Measurements from ENCODE around the gene ST8SIA6. TPM values are rescaled to one million over a fixed set of nuclear protein-coding genes. Genes with fewer than 3 reads are reported as not detected.

Gene ST8SIA6
- total RNA-seq, 2 experiments from 2014 or later: not detected

DNA sequence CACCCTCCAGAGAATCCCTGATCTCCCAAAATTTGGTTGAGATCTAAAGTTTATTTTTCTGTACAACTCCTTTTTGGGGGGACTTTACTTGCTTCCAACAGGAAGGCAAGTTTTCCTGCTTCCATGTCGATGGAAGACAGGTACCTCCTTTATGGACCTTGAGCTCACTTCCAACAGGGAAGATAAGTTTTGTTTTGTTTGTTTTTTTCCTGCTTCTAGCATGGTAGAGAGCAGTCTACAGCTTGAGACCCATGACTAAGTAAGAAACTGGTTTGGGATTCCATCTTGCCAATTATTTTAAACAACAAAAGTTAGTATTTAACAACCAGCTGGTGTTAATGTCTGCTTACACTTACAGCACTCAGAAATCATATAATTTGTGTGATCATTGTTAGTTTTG is 74.4 kb downstream of the ST8SIA6 start:
- Histone ChIP-seq H3K4me2 (ENCODE audit: low read length) (no peak overlapping the region), H3K79me2 (ENCODE audit: insufficient read depth, low read depth, low read length) (no peaks in the 10 kb centered on the region), H3K27ac (ENCODE audit: low read depth, low read length, poor library complexity, severe bottlenecking) (no peak overlapping the region), H3K9me3 (ENCODE audit: low read length) (no peaks in the 10 kb centered on the region), H3K4me1 (ENCODE audit: insufficient read depth, low read length, poor library complexity, severe bottlenecking) (no peaks in the 10 kb centered on the region), H4K20me1 (ENCODE audit: insufficient read depth, low read length) (no peaks in the 10 kb centered on the region), H3K9me2 (ENCODE audit: insufficient read depth, low read length) (no peaks in the 10 kb centered on the region), H3K4me3 (ENCODE audit: low read depth, low read length, poor library complexity, severe bottlenecking) (no peak overlapping the region), H2AFZ (ENCODE audit: low read length) (no peak overlapping the region), H3K36me3 (ENCODE audit: insufficient read depth, low read length) (no peaks in the 10 kb centered on the region)
- DNase-seq (ENCODE audit: low spot score): no peak
- no peak for TF ChIP-seq EZH2phosphoT487 (IDR thresholded peaks at IDR 0.05; ENCODE audit: borderline replicate concordance, low read depth, low read length)
- TF ChIP-seq, protein P1, sequence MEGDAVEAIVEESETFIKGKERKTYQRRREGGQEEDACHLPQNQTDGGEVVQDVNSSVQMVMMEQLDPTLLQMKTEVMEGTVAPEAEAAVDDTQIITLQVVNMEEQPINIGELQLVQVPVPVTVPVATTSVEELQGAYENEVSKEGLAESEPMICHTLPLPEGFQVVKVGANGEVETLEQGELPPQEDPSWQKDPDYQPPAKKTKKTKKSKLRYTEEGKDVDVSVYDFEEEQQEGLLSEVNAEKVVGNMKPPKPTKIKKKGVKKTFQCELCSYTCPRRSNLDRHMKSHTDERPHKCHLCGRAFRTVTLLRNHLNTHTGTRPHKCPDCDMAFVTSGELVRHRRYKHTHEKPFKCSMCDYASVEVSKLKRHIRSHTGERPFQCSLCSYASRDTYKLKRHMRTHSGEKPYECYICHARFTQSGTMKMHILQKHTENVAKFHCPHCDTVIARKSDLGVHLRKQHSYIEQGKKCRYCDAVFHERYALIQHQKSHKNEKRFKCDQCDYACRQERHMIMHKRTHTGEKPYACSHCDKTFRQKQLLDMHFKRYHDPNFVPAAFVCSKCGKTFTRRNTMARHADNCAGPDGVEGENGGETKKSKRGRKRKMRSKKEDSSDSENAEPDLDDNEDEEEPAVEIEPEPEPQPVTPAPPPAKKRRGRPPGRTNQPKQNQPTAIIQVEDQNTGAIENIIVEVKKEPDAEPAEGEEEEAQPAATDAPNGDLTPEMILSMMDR (conservative IDR thresholded peaks at IDR 0.05; ENCODE audit: low read length): no peak
- intact Hi-C loops (cut with micrococcal nuclease; ENCODE audit: unreplicated experiment): no loop called here
- POLR2A ChIA-PET: interaction anchor here (0.7 to 1.0 kb wide), 2 partner anchors 12 to 78 kb away, joined by 3 read pairs; no protein-coding TSS in a partner anchor
- no TSS peak for BruUV-seq (replicated peaks)
- CTCF ChIA-PET (ENCODE audit: unreplicated experiment): no interaction called here

DNA sequence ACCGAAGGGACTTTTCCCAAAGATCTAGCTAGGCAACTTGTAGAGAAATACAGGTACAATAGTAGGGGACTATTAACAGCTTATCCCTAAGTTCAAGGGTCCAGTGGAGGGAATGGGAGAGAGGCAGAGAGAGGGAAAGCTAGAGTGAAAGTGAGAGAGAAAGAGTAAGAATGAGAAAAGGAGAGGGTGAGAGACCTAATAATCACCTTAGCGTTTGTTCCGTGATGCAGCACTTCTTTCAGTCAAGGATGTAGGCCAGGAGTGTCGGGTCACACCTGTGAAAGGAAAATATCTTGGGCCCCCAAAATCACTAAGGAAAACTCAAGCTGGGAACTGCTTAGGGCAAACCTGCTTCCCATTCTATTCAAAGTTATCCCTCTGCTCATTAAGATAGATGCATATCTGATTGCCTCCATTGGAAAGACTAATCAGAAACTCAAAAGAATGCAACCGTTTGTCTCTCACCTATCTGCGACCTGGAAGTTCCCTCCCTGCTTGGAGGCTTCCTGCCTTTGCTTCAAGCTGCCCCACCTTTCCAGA is 75.2 kb downstream of the ST8SIA6 start:
- TF ChIP-seq, protein P1 (conservative IDR thresholded peaks at IDR 0.05; ENCODE audit: low read length): no peak
- no peak for TF ChIP-seq EZH2phosphoT487 (IDR thresholded peaks at IDR 0.05; ENCODE audit: borderline replicate concordance, low read depth, low read length)
- Histone ChIP-seq H3K36me3 (ENCODE audit: insufficient read depth, low read length) (no peaks in the 10 kb centered on the region), H2AFZ (ENCODE audit: low read length) (no peak overlapping the region), H3K79me2 (ENCODE audit: insufficient read depth, low read depth, low read length) (no peaks in the 10 kb centered on the region), H3K9me3 (ENCODE audit: low read length) (no peaks in the 10 kb centered on the region), H3K9me2 (ENCODE audit: insufficient read depth, low read length) (no peaks in the 10 kb centered on the region), H3K4me1 (ENCODE audit: insufficient read depth, low read length, poor library complexity, severe bottlenecking) (no peaks in the 10 kb centered on the region), H3K27ac (ENCODE audit: low read depth, low read length, poor library complexity, severe bottlenecking) (no peak overlapping the region), H3K4me2 (ENCODE audit: low read length) (no peak overlapping the region), H4K20me1 (ENCODE audit: insufficient read depth, low read length) (no peaks in the 10 kb centered on the region), H3K4me3 (ENCODE audit: low read depth, low read length, poor library complexity, severe bottlenecking) (no peak overlapping the region)
- intact Hi-C loops (cut with micrococcal nuclease; ENCODE audit: unreplicated experiment): no loop called here
- CTCF ChIA-PET (ENCODE audit: unreplicated experiment): no interaction called here
- DNase-seq (ENCODE audit: low spot score): no peak
- POLR2A ChIA-PET: interaction anchor here (0.7 kb wide), 1 partner anchor 79 kb away, joined by 3 read pairs; no protein-coding TSS in a partner anchor
- BruUV-seq (replicated peaks): no TSS peak

DNA sequence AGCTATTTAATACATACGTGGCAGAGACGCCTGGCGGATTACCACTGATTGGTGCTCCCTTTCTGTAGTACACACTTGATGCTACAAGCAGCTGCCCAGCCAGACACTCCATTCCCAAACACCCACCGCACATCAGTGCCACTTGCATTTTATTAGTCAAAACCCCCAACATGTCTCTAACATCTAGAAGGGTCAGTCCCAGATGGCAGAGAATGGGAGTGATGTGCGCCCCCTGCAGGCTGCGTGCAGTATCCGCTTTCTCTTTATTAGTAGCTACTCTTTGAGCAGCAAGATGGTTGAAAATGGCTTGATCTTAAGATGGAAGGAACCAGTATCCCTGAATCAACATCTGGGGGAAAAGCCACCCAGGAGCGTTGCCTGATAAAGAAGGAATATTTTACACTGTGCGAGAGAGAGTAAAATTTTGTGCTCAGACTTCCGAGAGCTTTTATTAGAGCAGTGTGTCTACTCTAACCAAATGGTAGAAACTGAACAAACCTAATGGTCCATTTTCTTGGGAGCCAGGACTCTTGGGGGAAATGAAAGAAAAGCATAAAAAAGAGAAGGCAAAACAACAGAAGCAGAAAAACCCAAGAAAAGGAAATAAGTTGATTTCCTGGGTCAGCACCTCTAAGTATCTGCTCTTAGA is 78.3 kb downstream of the ST8SIA6 start:
- no peaks in the 10 kb centered on the region for H3K36me3 ChIP-seq (ENCODE audit: insufficient read depth, low read length)
- no peak overlapping the region for H3K4me3 ChIP-seq (ENCODE audit: low read depth, low read length, poor library complexity, severe bottlenecking)
- DNase-seq (ENCODE audit: low spot score): peak; percentile 22
- ChIA-PET CTCF (ENCODE audit: unreplicated experiment) (no interaction called here), POLR2A (no interaction called here)
- no peaks in the 10 kb centered on the region for H3K9me3 ChIP-seq (ENCODE audit: low read length)
- H3K4me2 ChIP-seq (ENCODE audit: low read length): no peak overlapping the region
- TF ChIP-seq EZH2phosphoT487 (IDR thresholded peaks at IDR 0.05; ENCODE audit: borderline replicate concordance, low read depth, low read length): no peak
- TF ChIP-seq, protein P1 (conservative IDR thresholded peaks at IDR 0.05; ENCODE audit: low read length): peak; percentile 87
- H3K4me1 ChIP-seq (ENCODE audit: insufficient read depth, low read length, poor library complexity, severe bottlenecking): no peaks in the 10 kb centered on the region
- no peak overlapping the region for H3K27ac ChIP-seq (ENCODE audit: low read depth, low read length, poor library complexity, severe bottlenecking)
- no peaks in the 10 kb centered on the region for H4K20me1 ChIP-seq (ENCODE audit: insufficient read depth, low read length)
- no peak overlapping the region for H2AFZ ChIP-seq (ENCODE audit: low read length)
- H3K79me2 ChIP-seq (ENCODE audit: insufficient read depth, low read depth, low read length): no peaks in the 10 kb centered on the region
- intact Hi-C loops (cut with micrococcal nuclease; ENCODE audit: unreplicated experiment): no loop called here
- no TSS peak for BruUV-seq (replicated peaks)
- no peaks in the 10 kb centered on the region for H3K9me2 ChIP-seq (ENCODE audit: insufficient read depth, low read length)
